Pancreas (tissue), 10 donors: Measurements from ENCODE around the gene ITPR2. TPM values are rescaled to one million over a fixed set of nuclear protein-coding genes. Genes with fewer than 3 reads are reported as not detected.

ENCODE experiments used
- ATAC-seq, 4 donors: fragments of 200-7000 bp; cut with Tn5 transposase; one replicate each; pipeline versions ENCODE4 v1.8.0 to v1.9.1; 2020; ENCODE audit warnings: mild to moderate bottlenecking in 4 of 4, moderate library complexity in 4 of 4
- DNase-seq, 6 donors: peaks; one replicate each; pipeline ENCODE4 v3.0.0-alpha.2; 2020
- FAIRE-seq: peaks from 2 replicates; lab custom pipeline; 2012; peaks lifted over from hg19 to GRCh38; lab: Jason Lieb, UNC
- H3K27ac ChIP-seq, 4 donors: fragments of 200-600 bp; sonication (generic); 1 replicate in 3 of 4; 2 replicates in 1 of 4; pipeline versions ENCODE4 v1.5.0 to v1.8.0; 2020
- H3K27me3 ChIP-seq, 4 donors: fragments of 200-600 bp; one replicate each; pipeline ENCODE4 v1.8.0; 2021
- H3K36me3 ChIP-seq, 3 donors: fragments of 200-600 bp; sonication (generic) in 1 of 3; one replicate each; pipeline versions ENCODE4 v1.5.0 to v1.8.0; 2020 to 2021
- H3K4me1 ChIP-seq, 3 donors: fragments of 200-600 bp; one replicate each; pipeline ENCODE4 v1.8.0; 2021
- H3K4me3 ChIP-seq, 4 donors: fragments of 200-600 bp; sonication (generic) in 2 of 4; one replicate each; pipeline versions ENCODE4 v1.5.0 to v1.8.0; 2020 to 2021
- H3K9me3 ChIP-seq, 4 donors: fragments of 200-600 bp; one replicate each; pipeline ENCODE4 v1.8.0; 2021
- WGBS, 2 donors: extraction: QIAGEN DNeasy Blood & Tissue Kit; methylation state at CpG; one replicate each; pipeline ENCODE4 v1.1.7; 2013; 5-methylcytosine and 5-hydroxymethylcytosine counted together
- intact Hi-C, 3 donors: fragments of 100-400 bp; cut with DNase I; formaldehyde crosslinking; loops; one replicate each; pipeline versions ENCODE4 v1.11.1 to v1.14.2; 2022
- polyA plus RNA-seq, 2 donors: library from polyadenylated mRNA; stranded (reverse); fragments of 200-250 nt; gene quantifications; one replicate each; pipeline ENCODE4 v1.2.3, GENCODE V29; 2013
- total RNA-seq, 6 donors: library from RNA; stranded (reverse); fragmentation: NEBNext Ultra II Directional in 4 of 6; extraction: Animal tissue kit (Norgen Biotek cat#: 25700) in 4 of 6; gene quantifications; one replicate each; pipeline versions ENCODE4 v1.2.1 to v1.2.4, GENCODE V29; 2021 to 2023
- TF ChIP-seq, protein P1 (sequence below), 4 donors: fragments of 200-600 bp; sonication (generic) in 3 of 4; IDR thresholded peaks; one replicate each; pipeline versions ENCODE4 v1.5.0 to v1.8.0; 2021; ENCODE audit warnings: antibody characterized with exemption in 4 of 4
- donor health status: healthy with polysubstance abuse.
- donor health status: DM: no; HTN: no; CAD: no; lungs with moderate emphysema.
- donor health status: DM: no; HTN: no; CAD: no.
- donor health status: control.
- donor health status: control.
- donor health status: Bipolar disorder and iron deficiency.
- donor health status: DM: yes; HTN: yes; CAD: no.
- donor health status: DM: no; HTN: no; CAD: no.
- donor health status: DM: no; HTN: no; CAD: no.
- donor health status: DM: yes; HTN: yes; CAD: no.

Gene ITPR2
- total and polyA plus RNA-seq, 8 donors = 3.3 to 51.8 (median 25.5) TPM

DNA sequence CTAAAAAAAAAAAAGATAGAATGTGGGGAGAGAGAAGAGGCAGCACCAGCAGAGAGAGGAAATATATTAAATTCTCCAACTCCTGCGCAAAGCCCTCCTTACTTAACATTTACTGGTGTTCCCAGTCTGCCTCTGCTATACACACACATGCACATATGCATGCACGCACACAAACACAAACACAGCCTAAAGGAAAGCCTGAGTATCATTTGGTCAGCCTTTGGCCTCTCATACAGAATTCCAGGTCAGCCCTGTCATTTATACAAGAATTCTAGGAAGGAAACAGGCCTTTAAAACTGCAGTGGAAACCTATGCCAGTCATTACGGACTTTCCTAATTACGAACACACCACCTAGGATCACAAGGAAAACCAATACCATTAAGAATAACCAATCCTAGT is 269.4 kb downstream of the ITPR2 start:
- ATAC-seq (no peak), DNase-seq (no peak), FAIRE-seq (no peak)
- H3K4me3 ChIP-seq = no peak overlapping the region
- 96 to 99% methylated on average over 4 of the region's 4 CpGs for WGBS, 2 donors
- TF ChIP-seq, protein P1, sequence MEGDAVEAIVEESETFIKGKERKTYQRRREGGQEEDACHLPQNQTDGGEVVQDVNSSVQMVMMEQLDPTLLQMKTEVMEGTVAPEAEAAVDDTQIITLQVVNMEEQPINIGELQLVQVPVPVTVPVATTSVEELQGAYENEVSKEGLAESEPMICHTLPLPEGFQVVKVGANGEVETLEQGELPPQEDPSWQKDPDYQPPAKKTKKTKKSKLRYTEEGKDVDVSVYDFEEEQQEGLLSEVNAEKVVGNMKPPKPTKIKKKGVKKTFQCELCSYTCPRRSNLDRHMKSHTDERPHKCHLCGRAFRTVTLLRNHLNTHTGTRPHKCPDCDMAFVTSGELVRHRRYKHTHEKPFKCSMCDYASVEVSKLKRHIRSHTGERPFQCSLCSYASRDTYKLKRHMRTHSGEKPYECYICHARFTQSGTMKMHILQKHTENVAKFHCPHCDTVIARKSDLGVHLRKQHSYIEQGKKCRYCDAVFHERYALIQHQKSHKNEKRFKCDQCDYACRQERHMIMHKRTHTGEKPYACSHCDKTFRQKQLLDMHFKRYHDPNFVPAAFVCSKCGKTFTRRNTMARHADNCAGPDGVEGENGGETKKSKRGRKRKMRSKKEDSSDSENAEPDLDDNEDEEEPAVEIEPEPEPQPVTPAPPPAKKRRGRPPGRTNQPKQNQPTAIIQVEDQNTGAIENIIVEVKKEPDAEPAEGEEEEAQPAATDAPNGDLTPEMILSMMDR (IDR thresholded peaks at IDR 0.05) = no peak
- no peaks in the 10 kb centered on the region for H3K9me3 ChIP-seq
- no peaks in the 10 kb centered on the region for H3K4me1 ChIP-seq
- no peaks in the 10 kb centered on the region for H3K36me3 ChIP-seq
- H3K27me3 ChIP-seq = no peaks in the 10 kb centered on the region
- H3K27ac ChIP-seq = no peak overlapping the region
- intact Hi-C loops = no loop called here

DNA sequence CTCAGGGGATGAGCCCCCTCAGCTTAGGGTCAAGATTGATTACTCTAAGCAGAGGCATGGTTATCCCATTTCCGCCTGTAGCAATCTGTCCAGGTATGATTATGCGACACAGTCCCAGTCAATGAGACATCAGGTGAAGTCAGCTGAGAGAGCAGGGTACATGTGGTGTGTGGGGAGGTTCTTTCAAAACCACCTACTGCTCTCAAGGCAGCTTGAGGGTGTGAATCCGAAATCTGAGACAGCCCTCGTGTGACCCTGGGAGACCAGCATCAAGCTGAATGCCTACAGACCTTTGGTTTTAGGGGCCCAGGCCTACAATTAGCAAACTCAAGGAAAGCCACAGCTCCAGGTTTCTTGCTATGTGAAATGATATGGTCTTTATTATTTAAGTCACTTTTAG is 275.7 kb downstream of the ITPR2 start:
- TF ChIP-seq, protein P1 (IDR thresholded peaks at IDR 0.05) = no peak
- FAIRE-seq = no peak
- no peak overlapping the region for H3K27ac ChIP-seq
- H3K9me3 ChIP-seq = no peaks in the 10 kb centered on the region
- intact Hi-C loops = no loop called here
- no peaks in the 10 kb centered on the region for H3K4me1 ChIP-seq
- H3K36me3 ChIP-seq = peaks cover 0 to 3% (median 0%) of the 10 kb centered on the region in 3 donors
- DNase-seq = no peak
- no peak overlapping the region for H3K4me3 ChIP-seq
- ATAC-seq = no peak
- 98 to 100% methylated on average over 4 of the region's 4 CpGs for WGBS, 2 donors
- no peaks in the 10 kb centered on the region for H3K27me3 ChIP-seq

DNA sequence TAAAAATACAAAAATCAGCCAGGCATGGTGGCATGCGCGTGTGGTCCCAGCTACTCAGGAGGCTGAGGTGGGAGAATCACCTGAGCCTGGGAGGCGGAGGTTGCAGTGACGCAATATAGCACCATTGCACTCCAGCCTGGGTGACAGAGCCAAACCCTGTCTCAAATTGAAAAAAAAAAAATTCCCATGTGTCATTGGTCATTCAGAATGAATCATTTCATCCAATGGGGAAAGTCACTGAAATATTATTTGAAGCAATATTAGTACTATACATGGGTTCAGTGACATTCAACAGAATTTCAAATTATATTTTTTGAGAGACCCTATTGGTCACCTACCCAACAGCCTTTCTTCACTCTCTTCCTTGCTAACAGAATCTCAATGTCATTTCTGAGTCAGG is 276.1 kb downstream of the ITPR2 start:
- no peak overlapping the region for H3K4me3 ChIP-seq
- no peak overlapping the region for H3K27ac ChIP-seq
- FAIRE-seq = no peak
- 99% methylated on average over 4 of the region's 4 CpGs for WGBS, 2 donors
- intact Hi-C loops = no loop called here
- no peaks in the 10 kb centered on the region for H3K27me3 ChIP-seq
- no peaks in the 10 kb centered on the region for H3K9me3 ChIP-seq
- no peaks in the 10 kb centered on the region for H3K4me1 ChIP-seq
- no peak for DNase-seq
- TF ChIP-seq, protein P1 (IDR thresholded peaks at IDR 0.05) = no peak
- ATAC-seq = no peak
- H3K36me3 ChIP-seq = peaks cover 0 to 3% (median 0%) of the 10 kb centered on the region in 3 donors

DNA sequence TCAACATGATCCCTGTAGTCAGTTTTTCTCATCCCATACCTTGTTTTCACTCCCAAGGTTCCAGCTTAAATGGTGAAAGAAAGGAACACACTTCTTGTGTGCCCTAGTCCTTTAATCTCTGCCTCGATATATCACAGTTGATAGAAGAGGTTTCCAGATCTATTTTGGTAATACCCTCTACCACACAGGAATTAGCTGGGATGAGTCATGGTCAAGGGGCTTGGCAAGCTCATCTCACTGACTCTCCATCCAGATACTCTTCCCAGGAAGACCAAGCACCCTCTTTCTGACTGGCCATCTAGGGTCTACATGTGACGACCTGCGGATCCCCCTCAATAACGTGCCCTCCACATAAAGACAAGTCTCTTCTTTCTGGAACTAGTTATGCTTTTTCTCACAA is 277.9 kb downstream of the ITPR2 start:
- no peak for DNase-seq
- H3K4me3 ChIP-seq = no peak overlapping the region
- no peak for FAIRE-seq
- H3K27ac ChIP-seq = no peak overlapping the region
- H3K36me3 ChIP-seq = peaks cover 0 to 3% (median 0%) of the 10 kb centered on the region in 3 donors
- TF ChIP-seq, protein P1 (IDR thresholded peaks at IDR 0.05) = no peak
- WGBS, 2 donors = 91 to 94% methylated on average over 4 of the region's 4 CpGs
- intact Hi-C loops = no loop called here
- no peaks in the 10 kb centered on the region for H3K27me3 ChIP-seq
- no peak for ATAC-seq
- no peaks in the 10 kb centered on the region for H3K4me1 ChIP-seq
- no peaks in the 10 kb centered on the region for H3K9me3 ChIP-seq

DNA sequence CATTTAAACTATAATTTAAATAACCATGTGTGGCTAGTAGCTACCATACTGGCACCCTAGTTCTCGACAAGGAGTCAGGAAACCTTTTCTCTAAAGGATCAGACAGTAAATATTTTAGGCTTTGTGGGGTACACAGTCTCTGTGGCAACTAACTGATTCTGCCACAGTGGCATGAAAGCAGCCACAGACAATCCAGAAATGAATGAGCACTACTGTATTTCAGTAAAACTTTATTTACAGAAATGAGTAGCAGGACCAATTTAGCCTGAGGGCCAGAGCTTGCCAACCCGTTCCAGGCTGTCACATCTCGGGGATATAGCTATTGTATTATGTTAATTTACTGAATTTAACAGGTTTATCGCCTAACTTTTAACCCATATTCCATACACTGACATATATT is 278.7 kb downstream of the ITPR2 start:
- TF ChIP-seq, protein P1 (IDR thresholded peaks at IDR 0.05) = no peak
- H3K27me3 ChIP-seq = no peaks in the 10 kb centered on the region
- no peaks in the 10 kb centered on the region for H3K9me3 ChIP-seq
- DNase-seq = no peak
- peaks cover 0 to 3% (median 0%) of the 10 kb centered on the region in 3 donors for H3K36me3 ChIP-seq
- intact Hi-C loops = no loop called here
- no peaks in the 10 kb centered on the region for H3K4me1 ChIP-seq
- 97% methylated on average over 4 of the region's 4 CpGs for WGBS, 2 donors
- no peak for ATAC-seq
- H3K27ac ChIP-seq = no peak overlapping the region
- no peak overlapping the region for H3K4me3 ChIP-seq
- FAIRE-seq = no peak
